Fibroblast of pulmonary artery (primary cell): ENCODE results near the gene MEGF6.

Experiments
- DNase-seq: peaks from one replicate; pipeline ENCODE4 v3.0.0-alpha.2; 2010; ENCODE audit warnings: low read depth
- H3K4me3 ChIP-seq: replicated peaks from 2 replicates; pipeline ENCODE4 v1.5.1; 2011; ENCODE audit warnings: low read depth, mild to moderate bottlenecking, control low read depth, low read length, moderate library complexity
- TF ChIP-seq, protein P1 (sequence below): IDR thresholded peaks from 2 replicates; pipeline ENCODE4 v1.5.1; 2011; ENCODE audit warnings: mild to moderate bottlenecking, control low read depth, low read length, inconsistent platforms; ENCODE audit errors: missing control alignments

MEGF6 gene

DNA sequence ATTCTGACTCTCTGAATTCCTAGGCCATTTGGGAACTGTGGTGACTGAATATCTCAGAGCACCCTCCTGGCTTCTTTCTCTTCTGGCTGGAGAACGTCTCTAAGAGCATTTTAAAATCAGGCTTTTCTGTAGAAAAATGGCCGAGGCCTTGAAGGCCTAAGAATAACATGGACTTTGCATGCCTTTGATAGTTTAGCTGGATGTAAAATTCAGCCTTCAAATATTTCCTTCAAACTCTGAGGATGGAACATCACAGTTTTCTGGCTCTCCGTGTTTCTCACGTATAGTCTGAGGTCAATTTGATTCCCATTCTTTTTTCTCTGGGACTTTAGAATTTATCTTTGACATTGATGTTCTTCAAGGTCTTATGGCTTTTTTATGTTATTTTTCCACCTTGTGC, 122.9 kb downstream of the MEGF6 start:
- TF ChIP-seq, protein P1, sequence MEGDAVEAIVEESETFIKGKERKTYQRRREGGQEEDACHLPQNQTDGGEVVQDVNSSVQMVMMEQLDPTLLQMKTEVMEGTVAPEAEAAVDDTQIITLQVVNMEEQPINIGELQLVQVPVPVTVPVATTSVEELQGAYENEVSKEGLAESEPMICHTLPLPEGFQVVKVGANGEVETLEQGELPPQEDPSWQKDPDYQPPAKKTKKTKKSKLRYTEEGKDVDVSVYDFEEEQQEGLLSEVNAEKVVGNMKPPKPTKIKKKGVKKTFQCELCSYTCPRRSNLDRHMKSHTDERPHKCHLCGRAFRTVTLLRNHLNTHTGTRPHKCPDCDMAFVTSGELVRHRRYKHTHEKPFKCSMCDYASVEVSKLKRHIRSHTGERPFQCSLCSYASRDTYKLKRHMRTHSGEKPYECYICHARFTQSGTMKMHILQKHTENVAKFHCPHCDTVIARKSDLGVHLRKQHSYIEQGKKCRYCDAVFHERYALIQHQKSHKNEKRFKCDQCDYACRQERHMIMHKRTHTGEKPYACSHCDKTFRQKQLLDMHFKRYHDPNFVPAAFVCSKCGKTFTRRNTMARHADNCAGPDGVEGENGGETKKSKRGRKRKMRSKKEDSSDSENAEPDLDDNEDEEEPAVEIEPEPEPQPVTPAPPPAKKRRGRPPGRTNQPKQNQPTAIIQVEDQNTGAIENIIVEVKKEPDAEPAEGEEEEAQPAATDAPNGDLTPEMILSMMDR, result no peak
- DNase-seq, result no peak
- no peak overlapping the region for H3K4me3 ChIP-seq

- no peak for DNase-seq
- TF ChIP-seq, protein P1, result no peak
- H3K4me3 ChIP-seq, result no peak overlapping the region
Measured at GRCh38 chr1:3485016-3485415, 126.3 kb downstream of the MEGF6 start.

DNA sequence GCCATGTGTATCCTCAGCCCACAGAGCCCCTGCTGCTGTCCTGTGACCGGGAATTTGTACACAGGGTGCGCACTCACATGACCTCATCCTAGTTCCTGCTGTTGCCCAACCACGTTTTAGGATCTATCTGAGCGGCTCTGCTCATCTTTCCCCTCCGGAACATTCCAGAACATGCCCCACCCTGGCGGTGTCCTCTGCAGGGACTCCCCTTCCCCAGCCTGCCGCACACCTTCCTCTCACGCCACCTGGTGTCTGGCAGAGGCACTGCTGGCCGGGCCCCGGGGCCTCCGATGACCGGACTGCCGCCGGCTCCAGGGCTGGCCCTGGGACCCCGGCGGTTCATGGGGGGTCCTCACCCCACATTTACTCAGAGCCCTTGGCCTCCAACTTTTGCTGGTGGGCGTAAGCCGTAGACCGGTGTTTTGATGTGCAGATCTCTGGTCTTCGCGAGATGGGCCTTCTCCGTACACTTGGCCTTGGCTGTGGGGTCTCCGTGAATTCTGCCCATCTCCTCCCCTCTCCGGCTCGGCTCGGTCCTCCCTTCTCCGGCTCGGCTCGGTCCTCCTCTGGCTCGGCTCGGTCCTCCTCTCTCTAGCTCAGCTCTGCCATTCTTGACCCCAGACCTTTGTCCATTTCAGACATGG, 127.4 kb downstream of the MEGF6 start:
- H3K4me3 ChIP-seq, result no peak overlapping the region
- DNase-seq, result peak; percentile 18
- TF ChIP-seq, protein P1, result peak; percentile 87

DNA sequence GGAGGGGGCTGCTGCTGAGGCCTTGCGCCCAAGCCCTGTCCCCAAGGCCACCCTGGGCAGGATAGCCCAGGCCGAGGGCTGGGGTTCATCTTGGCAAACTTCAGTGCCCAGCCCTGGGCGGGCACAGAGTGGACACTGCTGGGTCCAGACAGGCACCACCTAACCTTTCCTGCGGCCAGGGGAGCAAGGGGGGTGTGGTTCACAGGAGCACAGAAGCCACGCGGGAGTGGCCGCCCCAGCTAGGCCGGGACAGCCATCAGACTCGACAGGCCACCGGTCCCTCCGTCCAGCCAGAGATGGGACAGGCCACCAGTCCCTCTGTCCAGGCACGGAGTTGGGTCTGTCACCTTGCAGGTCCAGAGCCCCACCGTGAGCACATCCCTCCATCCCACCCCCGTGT, 127.9 kb downstream of the MEGF6 start:
- H3K4me3 ChIP-seq, result no peak overlapping the region
- DNase-seq, result no peak
- TF ChIP-seq, protein P1, result no peak

DNA sequence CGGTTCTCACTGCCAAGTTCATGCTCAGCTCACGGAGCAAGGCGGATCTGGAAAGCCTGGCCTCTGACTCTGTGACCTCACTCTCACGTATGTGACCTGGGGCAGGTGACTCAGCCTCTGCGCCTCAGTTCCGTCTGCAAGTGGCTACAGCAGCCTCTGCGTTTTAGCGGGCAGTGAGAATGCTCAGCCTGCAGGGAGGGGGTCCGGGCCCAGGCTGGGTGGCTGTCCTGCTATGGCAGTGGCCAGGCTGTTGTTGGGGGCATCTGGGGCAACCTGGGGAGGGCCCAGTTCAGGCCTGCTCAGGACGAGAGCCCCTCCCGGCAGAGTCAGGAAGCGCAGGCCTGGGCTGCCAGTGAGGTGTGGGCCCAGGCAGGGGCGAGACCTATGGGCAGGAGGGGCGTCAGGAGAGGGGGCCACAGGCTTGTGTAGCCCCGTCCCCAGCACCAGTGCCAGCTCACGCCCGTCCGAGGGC, 128.9 kb downstream of the MEGF6 start:
- DNase-seq, result no peak
- TF ChIP-seq, protein P1, result no peak
- no peak overlapping the region for H3K4me3 ChIP-seq

DNA sequence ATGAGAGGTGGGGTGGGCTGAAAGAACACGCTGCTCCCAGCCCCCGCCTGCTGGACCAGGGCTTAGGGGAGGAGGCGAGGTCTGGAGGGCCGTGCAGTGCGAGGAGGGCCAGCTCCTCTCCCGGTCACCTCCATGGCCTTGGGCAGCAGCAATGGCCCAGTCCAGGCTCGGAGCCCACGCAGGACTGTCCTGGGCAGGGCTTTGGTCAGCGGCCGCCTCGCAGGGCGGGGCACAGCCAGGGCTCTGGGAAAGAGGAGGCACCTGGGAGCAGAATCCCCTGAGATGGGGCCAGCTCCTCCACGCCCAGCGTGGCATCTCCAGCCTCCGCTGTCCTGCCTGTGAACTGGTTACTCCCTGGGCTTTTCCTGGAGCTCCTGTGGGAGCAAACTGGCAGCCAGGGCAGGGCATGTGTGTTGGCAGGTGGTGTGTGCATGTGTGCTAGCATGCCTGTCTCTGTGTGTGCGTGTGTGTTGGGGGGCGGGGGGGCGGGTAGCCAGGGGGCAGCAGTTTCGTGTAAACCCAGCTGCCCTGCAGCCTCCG, 129.4 kb downstream of the MEGF6 start:
- no peak for DNase-seq
- TF ChIP-seq, protein P1, result no peak
- no peak overlapping the region for H3K4me3 ChIP-seq

DNA sequence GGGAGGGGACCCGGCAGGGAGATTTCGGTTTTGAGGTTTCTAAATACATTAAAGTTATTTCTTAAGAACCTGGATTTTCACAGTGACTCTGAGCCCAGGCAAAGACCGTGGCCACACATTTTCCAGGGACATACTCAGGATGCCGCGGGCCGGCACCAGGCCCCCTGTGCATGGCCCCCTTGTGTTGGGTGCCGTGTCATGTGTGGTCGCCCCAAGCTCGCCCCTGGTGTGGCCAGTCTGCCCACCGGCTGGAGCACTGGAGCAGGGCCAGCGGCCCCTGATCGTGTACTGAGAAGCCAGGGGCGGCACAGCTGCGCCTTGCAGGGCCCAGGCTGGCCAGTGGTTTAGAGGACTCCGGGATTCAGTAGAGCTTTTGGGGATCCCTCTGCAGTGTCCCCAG, 130.3 kb downstream of the MEGF6 start:
- H3K4me3 ChIP-seq, result no peak overlapping the region
- TF ChIP-seq, protein P1, result no peak
- no peak for DNase-seq
